ENCODE data around the gene OPN4. TPM values are rescaled to one million over a fixed set of nuclear protein-coding genes. Genes with fewer than 3 reads are reported as not detected.

The OPN4 gene
- total and polyA plus RNA-seq, 2 of the 13 experiments (the other 11 are each of a cell fraction or from before 2014, with no cell fraction given), result not detected

- TF ChIP-seq, protein P1, sequence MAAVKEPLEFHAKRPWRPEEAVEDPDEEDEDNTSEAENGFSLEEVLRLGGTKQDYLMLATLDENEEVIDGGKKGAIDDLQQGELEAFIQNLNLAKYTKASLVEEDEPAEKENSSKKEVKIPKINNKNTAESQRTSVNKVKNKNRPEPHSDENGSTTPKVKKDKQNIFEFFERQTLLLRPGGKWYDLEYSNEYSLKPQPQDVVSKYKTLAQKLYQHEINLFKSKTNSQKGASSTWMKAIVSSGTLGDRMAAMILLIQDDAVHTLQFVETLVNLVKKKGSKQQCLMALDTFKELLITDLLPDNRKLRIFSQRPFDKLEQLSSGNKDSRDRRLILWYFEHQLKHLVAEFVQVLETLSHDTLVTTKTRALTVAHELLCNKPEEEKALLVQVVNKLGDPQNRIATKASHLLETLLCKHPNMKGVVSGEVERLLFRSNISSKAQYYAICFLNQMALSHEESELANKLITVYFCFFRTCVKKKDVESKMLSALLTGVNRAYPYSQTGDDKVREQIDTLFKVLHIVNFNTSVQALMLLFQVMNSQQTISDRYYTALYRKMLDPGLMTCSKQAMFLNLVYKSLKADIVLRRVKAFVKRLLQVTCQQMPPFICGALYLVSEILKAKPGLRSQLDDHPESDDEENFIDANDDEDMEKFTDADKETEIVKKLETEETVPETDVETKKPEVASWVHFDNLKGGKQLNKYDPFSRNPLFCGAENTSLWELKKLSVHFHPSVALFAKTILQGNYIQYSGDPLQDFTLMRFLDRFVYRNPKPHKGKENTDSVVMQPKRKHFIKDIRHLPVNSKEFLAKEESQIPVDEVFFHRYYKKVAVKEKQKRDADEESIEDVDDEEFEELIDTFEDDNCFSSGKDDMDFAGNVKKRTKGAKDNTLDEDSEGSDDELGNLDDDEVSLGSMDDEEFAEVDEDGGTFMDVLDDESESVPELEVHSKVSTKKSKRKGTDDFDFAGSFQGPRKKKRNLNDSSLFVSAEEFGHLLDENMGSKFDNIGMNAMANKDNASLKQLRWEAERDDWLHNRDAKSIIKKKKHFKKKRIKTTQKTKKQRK (IDR thresholded peaks at IDR 0.05; ENCODE audit: low read length), result no peak
- TF ChIP-seq TIGD3 (CRISPR knock-in tag; IDR thresholded peaks at IDR 0.05; ENCODE audit: borderline replicate concordance), result no peak
- TF ChIP-seq NFYC (CRISPR knock-in tag; IDR thresholded peaks at IDR 0.05), result no peak
- no peak for TF ChIP-seq NFIC (IDR thresholded peaks at IDR 0.05; ENCODE audit: low read length)
- no peak for TF ChIP-seq ZMYM2 (CRISPR knock-in tag; IDR thresholded peaks at IDR 0.05)
- TF ChIP-seq ZNF703 (CRISPR knock-in tag; IDR thresholded peaks at IDR 0.05; ENCODE audit: borderline replicate concordance), result no peak
- TF ChIP-seq ZNF839 (CRISPR knock-in tag; IDR thresholded peaks at IDR 0.05; ENCODE audit: borderline replicate concordance), result no peak
- no peak for TF ChIP-seq ZBTB40 (IDR thresholded peaks at IDR 0.05)
- no peak for TF ChIP-seq ZBTB40 (CRISPR knock-in tag; IDR thresholded peaks at IDR 0.05)
- no peak for TF ChIP-seq ZEB1 (IDR thresholded peaks at IDR 0.05; ENCODE audit: insufficient replicate concordance, low read depth)
Observed at GRCh38 chr10:86690231-86690630, 35.9 kb downstream of the OPN4 start (continued).
